Parietal lobe (tissue), 1 donor: ENCODE data around the gene CYP2B6. TPM values are rescaled to one million over a fixed set of nuclear protein-coding genes. Genes with fewer than 3 reads are reported as not detected.

Experiments used
- total RNA-seq: library from RNA; depleted of rRNA; stranded (reverse); fragments of >200 nt; gene quantifications from one replicate; pipeline ENCODE4 v1.2.3, GENCODE V29; 2014

CYP2B6 gene
- total RNA-seq, result not detected

GRCh38 chr19:40990972-40991381 lies at the start of gene CYP2B6:
Gene CYP2B6 (plus strand): TSS chr19:40991282. CDS start chr19:40991306, 24 bp downstream.

Other genes with a start within 250 kb of the CYP2B6 start
- gene ACTMAP, start 240.8 kb upstream of the CYP2B6 start, total RNA-seq, result 0.94 TPM
- gene SNRPA, start 240.1 kb upstream of the CYP2B6 start, total RNA-seq, result 35.7 TPM
- not detected for gene MIA, start 215.8 kb upstream of the CYP2B6 start, total RNA-seq
- gene RAB4B, start 213.0 kb upstream of the CYP2B6 start, total RNA-seq, result 11.9 TPM
- gene EGLN2, start 192.1 kb upstream of the CYP2B6 start, total RNA-seq, result 80.1 TPM
- not detected for gene CYP2A6, start 140.8 kb upstream of the CYP2B6 start, total RNA-seq
- not detected for gene CYP2A7, start 109.1 kb upstream of the CYP2B6 start, total RNA-seq
- not detected for gene CYP2A13, start 97.2 kb downstream of the CYP2B6 start, total RNA-seq
- gene CYP2F1, start 123.2 kb downstream of the CYP2B6 start, total RNA-seq, result not detected
- not detected for gene CYP2S1, start 201.9 kb downstream of the CYP2B6 start, total RNA-seq
- 7.5 TPM for gene AXL, start 227.9 kb downstream of the CYP2B6 start, total RNA-seq